HepG2 (cell line): Measurements from ENCODE around the gene POLR3H. TPM values are rescaled to one million over a fixed set of nuclear protein-coding genes. Genes with fewer than 3 reads are reported as not detected.

Experiments used
- ATAC-seq: fragments of 200-7000 bp; cut with Tn5 transposase; 3 replicates; pipeline ENCODE4 v1.9.1; 2020; ENCODE audit warnings: mild to moderate bottlenecking, moderate library complexity
- BruUV-seq: library from RNA; stranded (reverse); fragments of 400-500 nt; replicated peaks from 2 replicates; lab custom pipeline; 2021; lab: Mats Ljungman, UMichigan
- CTCF ChIA-PET: fragments of 300-600 bp; formaldehyde crosslinking; extraction: SDS; loops from one replicate; lab custom pipeline; 2021; ENCODE audit warnings: low total read pairs, inconsistent platforms, low intra/inter-chr PET ratio; lab: Yijun Ruan, JAX
- POLR2A ChIA-PET: fragments of 350-600 bp; sonication (Branson Sonifier 250); formaldehyde crosslinking; loops from one replicate; lab custom pipeline; 2020; ENCODE audit warnings: antibody characterized with exemption, inconsistent platforms; lab: Yijun Ruan, JAX
- DNase-seq: peaks from one replicate; pipeline ENCODE4 v3.0.0-alpha.2; 2015; ENCODE audit warnings: low spot score
- FAIRE-seq: peaks from 3 replicates; lab custom pipeline; 2011; peaks lifted over from hg19 to GRCh38; lab: Jason Lieb, UNC
- H2AFZ ChIP-seq: one replicate; pipeline ENCODE4 v1.6.1; 2011; ENCODE audit warnings: low read length, inconsistent platforms
- H3K27ac ChIP-seq: fragments of 300-600 bp; 3 replicates; pipeline ENCODE4 v1.8.0; 2011; ENCODE audit warnings: mixed run types, mild to moderate bottlenecking, mixed read lengths, low read length, inconsistent platforms; ENCODE audit not compliant: insufficient read depth; ENCODE audit errors: extremely low read length
- H3K27me3 ChIP-seq, 2 experiments: fragments of 200-600 bp in 1 of 2; 2 replicates in 1 of 2; 3 replicates in 1 of 2; pipeline versions ENCODE4 v1.6.0 to v1.8.0; 2011; ENCODE audit warnings: low read length in 2 of 2, mild to moderate bottlenecking in 2 of 2, moderate library complexity in 2 of 2, inconsistent platforms in 1 of 2; ENCODE audit not compliant: insufficient read depth in 2 of 2, control insufficient read depth in 1 of 2
- H3K36me3 ChIP-seq, 2 experiments: fragments of 200-600 bp in 1 of 2; replicated peaks in 1 of 2; 2 replicates in 1 of 2; 3 replicates in 1 of 2; pipeline versions ENCODE4 v1.5.1 to v1.8.0; 2011; ENCODE audit warnings: low read length in 2 of 2, inconsistent platforms in 1 of 2; ENCODE audit not compliant: insufficient read depth in 2 of 2, control insufficient read depth in 1 of 2
- H3K4me1 ChIP-seq: 2 replicates; pipeline ENCODE4 v1.5.1; 2012; ENCODE audit warnings: low read length, inconsistent platforms; ENCODE audit not compliant: insufficient read depth
- H3K4me2 ChIP-seq: 2 replicates; pipeline ENCODE4 v1.6.0; 2011; ENCODE audit warnings: low read depth, low read length, inconsistent platforms
- H3K4me3 ChIP-seq, 3 experiments: fragments of 200-600 bp in 1 of 3; sonication (generic), shearing (Covaris generic) in 1 of 3; replicated peaks in 1 of 3; 2 replicates each; pipeline ENCODE4 v1.5.1; 2011 to 2016; ENCODE audit warnings: low read length in 3 of 3, inconsistent platforms in 2 of 3, low read depth in 2 of 3, mild to moderate bottlenecking in 2 of 3, control low read depth in 1 of 3, mixed read lengths in 1 of 3; ENCODE audit not compliant: insufficient read depth in 1 of 3
- H3K79me2 ChIP-seq: one replicate; pipeline ENCODE4 v1.6.1; 2011; ENCODE audit warnings: low read length, inconsistent platforms; ENCODE audit not compliant: insufficient read depth
- H3K9ac ChIP-seq: 2 replicates; pipeline ENCODE4 v1.6.0; 2011; ENCODE audit warnings: mild to moderate bottlenecking, low read depth, low read length, inconsistent platforms; ENCODE audit not compliant: insufficient read depth
- H3K9me3 ChIP-seq: 2 replicates; pipeline ENCODE4 v1.5.1; 2012; ENCODE audit warnings: mild to moderate bottlenecking, low read length
- H4K20me1 ChIP-seq: 2 replicates; pipeline ENCODE4 v1.6.0; 2011; ENCODE audit warnings: inconsistent platforms, mild to moderate bottlenecking, low read length, moderate library complexity; ENCODE audit not compliant: insufficient read depth
- BRF2 ChIP-seq: sonication (generic); formaldehyde crosslinking; IDR thresholded peaks from 2 replicates; pipeline ENCODE4 v1.8.1; 2022; ENCODE audit warnings: mild to moderate bottlenecking, missing genetic modification reagents
- DMTF1 ChIP-seq: sonication (generic); formaldehyde crosslinking; IDR thresholded peaks from 2 replicates; pipeline ENCODE4 v1.4.0; 2020; ENCODE audit warnings: mild to moderate bottlenecking, missing genetic modification reagents
- FOXP4 ChIP-seq: sonication (generic); formaldehyde crosslinking; IDR thresholded peaks from 2 replicates; pipeline ENCODE4 v1.4.0; 2020; ENCODE audit warnings: missing genetic modification reagents
- HOXD1 ChIP-seq: sonication (generic); formaldehyde crosslinking; IDR thresholded peaks from 2 replicates; pipeline ENCODE4 v1.5.0; 2020; ENCODE audit warnings: missing genetic modification reagents
- MEF2D ChIP-seq: sonication (generic); formaldehyde crosslinking; IDR thresholded peaks from 2 replicates; pipeline ENCODE4 v1.5.1; 2020; ENCODE audit warnings: mild to moderate bottlenecking, missing genetic modification reagents
- RELA ChIP-seq: sonication (generic); formaldehyde crosslinking; IDR thresholded peaks from 2 replicates; pipeline ENCODE4 v1.4.0; 2020; ENCODE audit warnings: missing genetic modification reagents
- SIX4 ChIP-seq: sonication (generic); formaldehyde crosslinking; IDR thresholded peaks from 2 replicates; pipeline ENCODE4 v1.4.0; 2020; ENCODE audit warnings: missing genetic modification reagents
- YEATS2 ChIP-seq: sonication (generic); formaldehyde crosslinking; IDR thresholded peaks from 2 replicates; pipeline ENCODE4 v1.4.0; 2020; ENCODE audit warnings: missing genetic modification reagents, borderline replicate concordance
- ZBTB21 ChIP-seq: sonication (generic); formaldehyde crosslinking; IDR thresholded peaks from 2 replicates; pipeline ENCODE4 v1.4.0; 2020; ENCODE audit warnings: missing genetic modification reagents
- ZNF264 ChIP-seq: sonication (generic); formaldehyde crosslinking; IDR thresholded peaks from 2 replicates; pipeline ENCODE4 v1.4.0; 2020; ENCODE audit warnings: missing genetic modification reagents
- ZNF501 ChIP-seq: sonication (generic); formaldehyde crosslinking; IDR thresholded peaks from 2 replicates; pipeline ENCODE4 v1.5.1; 2020; ENCODE audit warnings: mild to moderate bottlenecking, moderate library complexity, missing genetic modification reagents
- ZNF546 ChIP-seq: sonication (generic); formaldehyde crosslinking; conservative IDR thresholded peaks from 2 replicates; pipeline ENCODE4 v1.8.1; 2023; ENCODE audit warnings: mild to moderate bottlenecking, missing genetic modification reagents
- ZNF678 ChIP-seq: sonication (generic); formaldehyde crosslinking; IDR thresholded peaks from 2 replicates; pipeline ENCODE4 v1.4.0; 2020; ENCODE audit warnings: mild to moderate bottlenecking, missing genetic modification reagents
- ZSCAN25 ChIP-seq: sonication (generic); formaldehyde crosslinking; IDR thresholded peaks from 2 replicates; pipeline ENCODE4 v1.8.0; 2022; ENCODE audit warnings: mild to moderate bottlenecking, missing genetic modification reagents
- WGBS: methylation state at CpG from one replicate; pipeline ENCODE4 v1.1.6; 2017; ENCODE audit warnings: low lambda C conversion rate; 5-methylcytosine and 5-hydroxymethylcytosine counted together
- in situ Hi-C: cut with HindIII; loops from 2 replicates; pipeline ENCODE4 v1.10.0; 2017; ENCODE audit warnings: low pct_unique_long_range_greater_than_20kb; ENCODE audit not compliant: extremely low pct_ligation_motif_present
- intact Hi-C: fragments of 100-400 bp; cut with micrococcal nuclease; formaldehyde crosslinking; loops from one replicate; pipeline ENCODE4 v1.10.0; 2022; ENCODE audit not compliant: unreplicated experiment
- polyA plus RNA-seq, 8 experiments: library from polyadenylated mRNA; depleted of rRNA in 3 of 8; stranded (reverse) in 7 of 8; unstranded in 1 of 8; fragments of >200 nt; fragmentation: Illumina TruSeq in 4 of 8; extraction: Trizol in 4 of 8; gene quantifications; 2 replicates each; pipeline versions ENCODE4 v1.2.1 to v1.2.3, GENCODE V29; 2011 to 2016; ENCODE audit warnings: low read depth in 4 of 8, missing spikeins in 1 of 8, mixed read lengths in 1 of 8; ENCODE audit not compliant: insufficient read depth in 1 of 8
- total RNA-seq, 5 experiments: library from RNA; depleted of rRNA; stranded (reverse); fragments of >200 nt; fragmentation: Illumina TruSeq; extraction: Trizol; gene quantifications; 2 replicates each; pipeline ENCODE4 v1.2.3, GENCODE V29; 2016; ENCODE audit warnings: low read depth in 1 of 5
- TF ChIP-seq, protein P1 (sequence below): sonication (generic); formaldehyde crosslinking; IDR thresholded peaks from 2 replicates; pipeline ENCODE4 v1.5.0; 2020; ENCODE audit warnings: mild to moderate bottlenecking, missing genetic modification reagents, borderline replicate concordance

Gene POLR3H
- total and polyA plus RNA-seq, 2 of the 13 experiments (the other 11 are each of a cell fraction or from before 2014, with no cell fraction given): 10.3 to 28.6 TPM

- intact Hi-C loops: no loop called here
- H3K4me1 ChIP-seq: peaks cover 28% of the 10 kb centered on the region
- no TSS peak for BruUV-seq
- no peak for FAIRE-seq
- H4K20me1 ChIP-seq: no peaks in the 10 kb centered on the region
- H3K27me3 ChIP-seq: no peaks in the 10 kb centered on the region
- no peak overlapping the region for H2AFZ ChIP-seq
- H3K79me2 ChIP-seq: no peaks in the 10 kb centered on the region
- 100% methylated on average over 8 of the region's 9 CpGs for WGBS
- no peak overlapping the region for H3K9ac ChIP-seq
- H3K27ac ChIP-seq: no peak overlapping the region
- no peak overlapping the region for H3K4me2 ChIP-seq
- peaks cover 8 to 33% of the 10 kb centered on the region in 2 experiments for H3K36me3 ChIP-seq
- H3K9me3 ChIP-seq: no peaks in the 10 kb centered on the region
- POLR2A ChIA-PET: interaction anchor here (1.6 to 4.5 kb wide), 2 partner anchors 11 to 43 kb away, joined by 6 to 29 read pairs; partner anchors contain the start of genes DESI1, PMM1 and XRCC6
- in situ Hi-C loops: no loop called here
- DNase-seq: no peak
- no peak for ATAC-seq
- no peak overlapping the region for H3K4me3 ChIP-seq
- CTCF ChIA-PET: interaction anchor here (3.7 kb wide), 1 partner anchor 18 kb away, joined by 77 read pairs; no protein-coding TSS in a partner anchor
- no peak for TF ChIP-seq RELA (CRISPR knock-in tag)
- TF ChIP-seq ZNF546 (CRISPR knock-in tag): no peak
- TF ChIP-seq ZNF678 (CRISPR knock-in tag): no peak
- TF ChIP-seq HOXD1 (CRISPR knock-in tag): no peak
- no peak for TF ChIP-seq MEF2D (CRISPR knock-in tag)
- no peak for TF ChIP-seq YEATS2 (CRISPR knock-in tag)
- TF ChIP-seq ZSCAN25 (CRISPR knock-in tag): no peak
- no peak for TF ChIP-seq ZNF501 (CRISPR knock-in tag)
- TF ChIP-seq, protein P1, sequence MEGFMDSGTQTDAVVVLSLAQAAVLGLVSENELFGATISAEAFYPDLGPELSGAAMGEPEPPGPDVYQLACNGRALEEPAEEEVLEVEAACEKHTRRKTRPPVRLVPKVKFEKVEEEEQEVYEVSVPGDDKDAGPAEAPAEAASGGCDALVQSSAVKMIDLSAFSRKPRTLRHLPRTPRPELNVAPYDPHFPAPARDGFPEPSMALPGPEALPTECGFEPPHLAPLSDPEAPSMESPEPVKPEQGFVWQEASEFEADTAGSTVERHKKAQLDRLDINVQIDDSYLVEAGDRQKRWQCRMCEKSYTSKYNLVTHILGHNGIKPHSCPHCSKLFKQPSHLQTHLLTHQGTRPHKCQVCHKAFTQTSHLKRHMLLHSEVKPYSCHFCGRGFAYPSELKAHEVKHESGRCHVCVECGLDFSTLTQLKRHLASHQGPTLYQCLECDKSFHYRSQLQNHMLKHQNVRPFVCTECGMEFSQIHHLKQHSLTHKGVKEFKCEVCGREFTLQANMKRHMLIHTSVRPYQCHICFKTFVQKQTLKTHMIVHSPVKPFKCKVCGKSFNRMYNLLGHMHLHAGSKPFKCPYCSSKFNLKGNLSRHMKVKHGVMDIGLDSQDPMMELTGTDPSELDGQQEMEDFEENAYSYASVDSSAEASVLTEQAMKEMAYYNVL (CRISPR knock-in tag): no peak
- TF ChIP-seq BRF2 (CRISPR knock-in tag): no peak
- no peak for TF ChIP-seq ZNF264 (CRISPR knock-in tag)
- TF ChIP-seq ZBTB21 (CRISPR knock-in tag): no peak
- no peak for TF ChIP-seq DMTF1 (CRISPR knock-in tag)
- TF ChIP-seq FOXP4 (CRISPR knock-in tag): no peak
- no peak for TF ChIP-seq SIX4 (CRISPR knock-in tag)
These were observed 34.5 kb upstream of the POLR3H start for GRCh38 chr22:41578818-41579217.
